GM21526 (cell line): Measurements from ENCODE around the gene CDH26.
A peak's percentile ranks its signal among the peaks of the same experiment; 100 is the strongest.
"Not testable (repeated sequence)": the region's sequence is repeated elsewhere in the genome, so short reads cannot be mapped to it uniquely, and the experiment has no call there.

Experiments
- ATAC-seq: cut with Tn5 transposase; IDR thresholded peaks from one replicate; pipeline ENCODE4 v1.9.1; 2021; ENCODE audit warnings: moderate library complexity; ENCODE audit not compliant: unreplicated experiment, low FRiP score

Gene CDH26

GRCh38 chr20:60040471-60041162 is 82.4 kb downstream of the CDH26 start:
- ATAC-seq: no peak

GRCh38 chr20:60041436-60042165 is 83.4 kb downstream of the CDH26 start:
- not testable (repeated sequence) for ATAC-seq

- ATAC-seq: no peak
These were observed 85.2 kb downstream of the CDH26 start for GRCh38 chr20:60043435-60043834.

GRCh38 chr20:60046011-60046413 is 87.8 kb downstream of the CDH26 start:
- ATAC-seq: no peak

GRCh38 chr20:60046436-60046835 is 88.2 kb downstream of the CDH26 start:
- no peak for ATAC-seq

GRCh38 chr20:60046860-60047259 is 88.6 kb downstream of the CDH26 start:
- ATAC-seq: no peak

- ATAC-seq: no peak
These were observed 90.7 kb downstream of the CDH26 start for GRCh38 chr20:60048634-60049521.

- ATAC-seq: no peak
These were observed 91.4 kb downstream of the CDH26 start for GRCh38 chr20:60049601-60050000.

GRCh38 chr20:60050193-60050947 is 92.1 kb downstream of the CDH26 start:
- no peak for ATAC-seq

GRCh38 chr20:60051911-60052310 is 93.7 kb downstream of the CDH26 start:
- no peak for ATAC-seq

- no peak for ATAC-seq
These were observed 94.1 kb downstream of the CDH26 start for GRCh38 chr20:60052322-60052721.

- ATAC-seq: no peak
These were observed 95.0 kb downstream of the CDH26 start for GRCh38 chr20:60053125-60053817.

- ATAC-seq: no peak
These were observed 95.6 kb downstream of the CDH26 start for GRCh38 chr20:60053818-60054190.

GRCh38 chr20:60054716-60055634 is 96.8 kb downstream of the CDH26 start:
- ATAC-seq: no peak

- no peak for ATAC-seq
These were observed 97.5 kb downstream of the CDH26 start for GRCh38 chr20:60055740-60056139.

- ATAC-seq: no peak
These were observed 98.3 kb downstream of the CDH26 start for GRCh38 chr20:60056407-60057122.

- ATAC-seq: peak; percentile 80
These were observed 99.1 kb downstream of the CDH26 start for GRCh38 chr20:60057123-60057865.
